ENCODE measurements around the gene GCSAML. TPM values are rescaled to one million over a fixed set of nuclear protein-coding genes. Genes with fewer than 3 reads are reported as not detected.
A peak's percentile ranks its signal among the peaks of the same experiment; 100 is the strongest.

The GCSAML gene
- total RNA-seq, 2 donors from 2014 or later = 0.66 TPM; not detected in 1

DNA sequence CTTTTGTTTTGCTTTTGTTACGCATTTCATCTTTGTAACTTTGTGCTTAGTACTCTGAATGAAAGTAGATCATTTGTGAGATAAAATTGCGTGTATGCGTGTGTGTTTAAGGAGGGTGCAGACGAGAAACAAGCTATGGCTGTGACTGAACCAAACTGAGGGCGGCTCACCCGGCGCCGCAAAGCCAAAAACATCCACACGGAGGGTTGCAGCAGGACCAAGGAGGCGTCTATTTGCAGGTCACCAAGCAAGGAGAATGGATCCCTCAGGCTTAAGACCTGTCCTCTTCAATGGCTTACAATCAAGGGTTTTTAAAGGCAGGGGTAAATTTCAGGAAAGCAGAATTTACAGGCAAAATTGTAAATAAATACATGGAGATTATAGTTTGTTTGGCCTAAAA, 12.8 kb downstream of the GCSAML start:
- WGBS, 2 donors = 57 to 60% methylated on average over 10 of the region's 10 CpGs
- ATAC-seq = no peak
- Histone ChIP-seq H3K27ac (no peak overlapping the region), H3K27me3 (no peaks in the 10 kb centered on the region), H3K9me3 (no peaks in the 10 kb centered on the region), H3K4me1 (no peaks in the 10 kb centered on the region), H3K4me3 (no peak overlapping the region), H3K36me3 (replicated peaks in 1 of 2; ENCODE audit: insufficient read depth in 1 of 2, low read depth in 2 of 2) (no peaks in the 10 kb centered on the region)
- intact Hi-C loops (cut with DNase I) = no loop called here
- no peak for DNase-seq
- no peak for TF ChIP-seq CTCF (IDR thresholded peaks at IDR 0.05)
- TF ChIP-seq POLR2A (IDR thresholded peaks at IDR 0.05) = no peak

- DNase-seq = no peak
- no peaks in the 10 kb centered on the region for H3K9me3 ChIP-seq
- no peaks in the 10 kb centered on the region for H3K36me3 ChIP-seq (replicated peaks in 1 of 2; ENCODE audit: insufficient read depth in 1 of 2, low read depth in 2 of 2)
- no peak for ATAC-seq
- TF ChIP-seq POLR2A (IDR thresholded peaks at IDR 0.05) (no peak), CTCF (IDR thresholded peaks at IDR 0.05) (no peak)
- H3K27ac ChIP-seq = no peak overlapping the region
- no peaks in the 10 kb centered on the region for H3K27me3 ChIP-seq
- 39 to 58% methylated on average over 8 to 9 of the region's 9 CpGs for WGBS, 2 donors
- no peak overlapping the region for H3K4me3 ChIP-seq
- intact Hi-C loops (cut with DNase I) = no loop called here
- no peaks in the 10 kb centered on the region for H3K4me1 ChIP-seq
Measured at GRCh38 chr1:247562198-247562597, 13.3 kb downstream of the GCSAML start.

DNA sequence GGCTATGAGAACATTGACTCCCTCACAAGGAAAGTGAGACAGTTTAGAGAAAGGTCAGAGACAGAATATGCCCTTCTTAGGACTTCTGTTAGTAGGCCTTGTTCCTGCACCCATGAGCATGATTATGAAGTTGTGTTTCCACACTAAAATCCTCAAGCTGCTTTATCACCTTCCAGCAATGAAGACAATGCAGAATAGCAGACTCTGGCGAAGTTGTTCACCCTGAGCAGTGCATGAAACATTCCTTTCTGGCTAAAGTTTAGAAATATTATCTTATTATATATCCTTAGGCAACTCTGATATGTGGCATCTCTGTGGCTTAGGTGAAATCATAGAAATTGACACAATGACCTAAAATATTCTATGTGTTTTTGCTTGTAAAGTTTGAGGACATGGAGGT, 25.3 kb downstream of the GCSAML start:
- intact Hi-C loops (cut with DNase I) = no loop called here
- ATAC-seq (no peak), DNase-seq (no peak)
- Histone ChIP-seq H3K4me1 (no peaks in the 10 kb centered on the region), H3K9me3 (no peaks in the 10 kb centered on the region), H3K27me3 (no peaks in the 10 kb centered on the region), H3K36me3 (replicated peaks in 1 of 2; ENCODE audit: insufficient read depth in 1 of 2, low read depth in 2 of 2) (no peaks in the 10 kb centered on the region), H3K27ac (no peak overlapping the region), H3K4me3 (no peak overlapping the region)
- no peak for TF ChIP-seq CTCF (IDR thresholded peaks at IDR 0.05)
- no peak for TF ChIP-seq POLR2A (IDR thresholded peaks at IDR 0.05)
- 36% methylated on average over 1 of the region's 1 CpG for WGBS, 2 donors

DNA sequence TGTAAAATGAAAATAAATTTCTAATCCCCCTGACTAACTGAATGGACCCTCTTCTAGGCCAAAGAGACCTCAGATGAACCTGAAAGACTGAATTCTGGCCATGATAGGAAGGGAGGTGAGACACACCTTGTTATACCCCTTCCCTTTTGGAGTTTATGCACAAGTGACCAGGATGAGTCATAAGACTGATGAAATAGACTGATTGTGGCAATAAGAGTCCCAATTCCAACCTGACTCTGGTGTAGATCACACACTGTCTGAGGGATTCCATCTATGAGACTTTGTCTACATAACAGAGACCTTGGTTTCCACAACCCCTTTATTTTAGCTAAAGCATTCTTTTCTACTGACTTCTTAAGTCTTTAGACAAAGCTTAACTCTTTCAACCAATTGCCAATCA, 25.7 kb downstream of the GCSAML start:
- Histone ChIP-seq H3K4me1 (no peaks in the 10 kb centered on the region), H3K36me3 (replicated peaks in 1 of 2; ENCODE audit: insufficient read depth in 1 of 2, low read depth in 2 of 2) (no peaks in the 10 kb centered on the region), H3K27me3 (no peaks in the 10 kb centered on the region), H3K9me3 (no peaks in the 10 kb centered on the region), H3K4me3 (no peak overlapping the region), H3K27ac (no peak overlapping the region)
- intact Hi-C loops (cut with DNase I) = no loop called here
- DNase-seq (no peak), ATAC-seq (no peak)
- TF ChIP-seq CTCF (IDR thresholded peaks at IDR 0.05) (no peak), POLR2A (IDR thresholded peaks at IDR 0.05) (no peak)

DNA sequence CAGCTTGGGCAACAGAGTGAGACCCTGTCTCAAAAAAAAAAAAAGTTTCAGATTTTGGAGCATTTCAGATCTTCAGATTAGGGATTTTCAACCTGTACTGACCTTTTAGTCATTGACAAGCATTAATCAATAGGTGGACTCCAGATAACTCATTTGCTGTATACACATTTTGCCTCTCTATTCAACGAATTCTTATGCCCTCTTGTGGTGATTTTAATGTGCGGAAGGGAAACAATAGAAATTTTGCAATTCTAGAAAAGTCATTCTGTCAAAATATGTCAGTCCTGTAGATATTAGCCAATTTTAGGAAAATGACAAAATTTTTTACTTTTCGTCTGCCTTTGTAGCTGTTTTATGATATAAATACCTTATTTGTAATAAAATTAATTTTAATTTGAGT, 27.6 kb downstream of the GCSAML start:
- Histone ChIP-seq H3K36me3 (replicated peaks in 1 of 2; ENCODE audit: insufficient read depth in 1 of 2, low read depth in 2 of 2) (no peaks in the 10 kb centered on the region), H3K4me1 (no peaks in the 10 kb centered on the region), H3K4me3 (no peak overlapping the region), H3K9me3 (no peaks in the 10 kb centered on the region), H3K27ac (no peak overlapping the region), H3K27me3 (no peaks in the 10 kb centered on the region)
- DNase-seq (no peak), ATAC-seq (no peak)
- WGBS, 2 donors = 18 to 23% methylated on average over 3 of the region's 3 CpGs
- intact Hi-C loops (cut with DNase I) = no loop called here
- peak in 4 of 7 experiments; percentile 12 to 37 (median 28) for TF ChIP-seq CTCF (IDR thresholded peaks at IDR 0.05)
- no peak for TF ChIP-seq POLR2A (IDR thresholded peaks at IDR 0.05)

Data from body of pancreas (tissue), 4 donors.